Hair follicular keratinocyte (primary cell): ENCODE data around the gene KCNQ5. TPM values are rescaled to one million over a fixed set of nuclear protein-coding genes. Genes with fewer than 3 reads are reported as not detected.

Source experiments
- total RNA-seq: library from RNA; depleted of rRNA; stranded (reverse); fragments of >200 nt; gene quantifications from 2 replicates; pipeline ENCODE4 v1.2.3, GENCODE V29; 2015

KCNQ5 gene
- 1.9 and 3.7 TPM in 2 replicates for total RNA-seq

DNA sequence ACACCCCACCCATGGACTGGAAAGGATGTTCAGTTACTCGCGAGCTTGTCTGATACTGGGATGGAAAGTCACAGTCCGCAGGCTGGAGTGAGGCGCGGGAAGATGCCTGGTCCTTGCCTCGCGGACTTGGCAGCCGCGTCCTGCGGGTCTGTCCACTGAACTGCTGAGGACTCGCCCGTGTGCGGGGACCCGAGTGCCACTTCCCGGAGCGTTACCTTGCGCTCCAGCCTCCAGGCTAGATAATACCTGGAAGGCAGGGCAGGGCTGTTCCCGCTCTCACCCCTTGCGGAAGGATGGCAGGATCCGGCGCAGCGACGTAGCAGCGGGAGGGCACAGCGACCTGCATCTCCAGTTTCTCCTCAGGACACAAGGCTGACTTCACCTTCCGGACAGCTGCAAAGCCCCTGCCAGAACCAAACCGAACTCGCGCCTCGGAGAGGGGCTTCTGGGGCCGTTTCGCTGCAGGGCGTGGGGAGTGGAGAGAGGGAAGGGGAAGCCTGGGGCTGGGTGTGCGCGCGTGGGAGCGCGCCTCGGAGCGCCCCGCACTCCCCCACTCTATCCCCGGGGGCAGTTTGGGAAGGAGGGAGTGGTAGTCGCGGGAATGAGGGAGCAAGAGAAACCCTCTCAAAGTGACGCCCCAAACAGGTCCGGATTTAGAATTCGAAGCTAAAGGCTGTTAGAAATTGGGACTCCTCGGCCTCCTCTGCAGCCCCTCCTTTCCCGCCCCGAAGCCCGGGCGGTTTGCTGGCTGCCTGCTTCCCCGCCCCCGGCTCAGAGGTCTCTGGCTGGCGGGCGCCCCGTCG is at the start of gene KCNQ5:
KCNQ5 (plus strand) TSS at position 774 of the 803 bp plus-strand sequence.

GRCh38 chr6:73225396-73225795 is 603.5 kb downstream of the KCNQ5 start, which contains the start of gene KHDC1L:
Gene KHDC1L, minus strand, starts transcription at chr6:73225496. Its CDS starts 88 bp downstream, at chr6:73225408.

